Erythroblast (primary cell): Measurements from ENCODE around the gene CHN1.

ENCODE experiments used
- GATA1 ChIP-seq: IDR thresholded peaks from 2 replicates; pipeline ENCODE4 v1.6.1; 2011; ENCODE audit warnings: low read depth, mild to moderate bottlenecking, control low read depth, low read length, moderate library complexity
- POLR2A ChIP-seq: IDR thresholded peaks from 2 replicates; pipeline ENCODE4 v1.6.1; 2011; ENCODE audit warnings: mild to moderate bottlenecking, low read length

DNA sequence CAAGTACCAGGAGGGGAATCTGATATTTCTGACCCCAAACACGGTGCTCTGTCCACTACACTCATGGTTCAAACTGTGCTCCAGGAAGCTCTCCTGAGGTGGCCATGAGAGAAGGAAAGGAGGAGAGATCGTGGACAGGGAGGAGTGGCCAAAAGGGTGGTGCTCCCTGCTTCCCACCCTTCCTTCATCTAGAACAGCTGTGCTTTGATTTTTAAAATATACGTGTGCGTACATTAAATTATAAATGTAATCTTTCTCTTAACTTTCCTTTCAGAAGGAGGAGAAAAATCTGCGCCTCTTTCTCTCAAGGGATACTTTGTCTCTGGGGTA, 232.7 kb downstream of the CHN1 start:
- TF ChIP-seq POLR2A (no peak), GATA1 (no peak)
